SK-N-DZ (cell line): ENCODE data around the gene RBM8A.
"Not testable (repeated sequence)": the region's sequence is repeated elsewhere in the genome, so short reads cannot be mapped to it uniquely, and the experiment has no call there.

Experiments
- DNase-seq: peaks from one replicate; pipeline ENCODE4 v3.0.0-alpha.2; 2015; ENCODE audit warnings: low spot score

The RBM8A gene

DNA sequence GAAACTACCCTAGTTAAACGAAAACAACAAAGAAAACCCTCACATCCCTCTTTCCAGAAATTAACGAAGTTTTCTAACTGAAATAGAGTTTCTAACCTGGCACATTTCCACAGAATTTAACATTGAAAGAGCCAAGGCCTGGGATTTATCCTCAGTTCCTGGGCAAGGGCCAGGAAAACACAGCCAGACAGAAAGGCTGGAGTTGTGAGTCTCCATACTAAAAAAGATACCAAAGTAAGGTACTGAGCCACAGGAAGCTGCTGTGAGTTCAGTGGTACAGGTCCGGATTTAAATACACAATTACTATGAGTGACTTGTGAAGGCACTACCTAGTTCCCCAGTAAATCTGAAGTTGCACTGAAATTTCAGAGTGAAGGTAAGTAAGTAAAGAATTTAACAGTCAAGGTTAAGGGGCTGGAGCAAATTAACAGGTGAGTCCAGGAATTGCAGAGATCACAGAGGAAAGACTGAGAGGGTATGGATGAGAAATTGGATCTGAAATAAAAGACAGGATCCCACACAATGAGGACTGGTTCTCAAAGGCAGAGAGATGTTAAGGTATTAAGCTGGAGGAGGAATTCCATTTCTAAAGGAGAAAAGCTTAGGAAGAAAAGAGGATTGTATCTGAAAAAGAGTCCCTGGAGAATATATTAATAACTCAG, 29.6 kb upstream of the RBM8A start:
- DNase-seq = peak; percentile 23

DNA sequence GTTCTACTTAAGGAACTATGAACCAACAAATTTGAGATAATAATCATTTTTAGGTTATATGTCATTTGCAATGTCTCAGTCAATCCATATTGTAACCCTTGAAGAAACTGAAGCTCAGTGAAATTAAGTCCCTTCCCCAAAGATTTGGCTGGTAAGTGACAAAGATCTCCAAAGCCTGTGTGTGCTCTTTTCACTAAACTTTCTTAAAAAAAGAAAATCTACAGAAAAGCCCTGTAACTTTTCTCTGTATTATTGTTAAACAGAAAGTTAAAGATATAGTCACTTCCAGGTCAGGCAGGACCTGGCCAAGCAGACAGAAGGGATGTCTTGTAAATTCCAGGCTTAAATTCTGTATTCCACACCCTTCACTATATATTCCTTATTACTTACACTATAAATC, 29.1 kb upstream of the RBM8A start:
- no peak for DNase-seq

DNA sequence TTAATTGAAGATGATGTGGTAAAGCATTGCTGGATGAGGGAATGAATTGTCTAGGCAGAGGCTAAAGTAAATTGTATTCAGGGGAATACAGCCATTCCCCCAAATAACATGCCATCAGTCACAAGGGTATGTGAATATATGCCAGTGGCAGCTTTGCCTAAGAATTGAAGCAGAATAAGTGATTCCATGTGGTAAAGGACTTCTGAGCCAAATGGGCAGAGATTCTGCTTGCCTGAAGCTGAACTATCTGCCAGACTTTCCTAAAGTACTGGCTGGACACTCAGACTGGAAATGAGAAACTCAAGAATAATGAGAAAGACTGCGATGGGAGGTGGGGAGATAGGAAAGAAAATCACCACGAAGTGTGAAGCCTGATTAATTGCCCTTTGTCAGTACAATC, 28.2 kb upstream of the RBM8A start:
- no peak for DNase-seq

DNA sequence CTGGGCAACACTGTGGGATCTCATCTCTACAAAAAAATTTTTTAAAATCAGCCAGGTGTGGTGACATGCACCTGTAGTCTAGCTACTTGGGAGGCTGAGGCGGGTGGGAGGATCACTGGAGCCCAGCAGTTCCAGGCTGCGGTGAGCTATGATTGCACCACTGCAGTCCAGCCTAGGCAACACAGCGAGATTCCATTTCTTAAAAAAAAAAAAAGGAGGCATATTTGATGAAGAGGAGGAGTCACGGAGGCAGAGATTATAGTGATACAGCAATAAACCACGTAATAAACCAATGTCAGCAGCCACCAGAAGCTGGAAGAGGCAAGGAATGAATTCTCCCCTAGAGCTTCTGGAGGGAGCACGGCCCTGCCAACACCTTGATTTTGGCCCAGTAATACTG, 26.6 kb upstream of the RBM8A start:
- no peak for DNase-seq

DNA sequence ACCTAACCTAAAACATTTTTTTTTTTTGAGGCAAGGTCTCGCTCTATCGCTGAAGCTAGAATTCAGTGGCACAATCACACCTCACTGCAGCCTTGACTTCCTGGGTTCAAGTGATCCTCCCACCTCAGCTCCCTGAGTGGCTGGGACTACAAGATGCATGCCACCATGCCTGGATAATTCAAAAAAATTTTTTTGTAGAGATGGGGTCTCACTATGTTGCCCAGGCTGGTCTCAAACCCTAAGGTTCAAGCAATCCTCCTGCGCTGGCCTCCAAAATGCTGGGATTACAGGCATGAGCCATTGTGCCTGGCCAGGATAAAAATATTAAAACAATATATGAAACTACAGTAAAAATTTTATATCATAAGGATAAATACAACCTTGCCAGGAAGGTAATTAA, 25.6 kb upstream of the RBM8A start:
- DNase-seq = no peak

DNA sequence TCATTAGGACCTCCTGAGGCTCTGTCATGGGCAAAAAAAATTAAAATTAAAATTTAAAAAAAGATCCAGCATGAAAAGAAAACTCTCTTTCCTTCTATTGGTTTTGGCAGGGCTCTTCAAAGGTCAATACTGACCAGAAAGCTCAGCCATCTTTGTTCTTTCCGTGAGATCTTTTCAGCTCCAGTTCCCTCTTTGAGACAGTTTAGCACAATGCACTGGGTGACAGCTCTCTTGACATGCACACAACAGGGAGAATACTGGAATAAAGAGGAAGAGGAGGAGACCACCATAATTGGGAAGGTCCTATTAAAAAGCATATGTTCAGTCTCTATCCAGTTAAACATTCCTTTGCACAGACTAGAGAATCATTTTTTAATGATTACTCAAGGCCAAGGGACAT, 24.2 kb upstream of the RBM8A start:
- no peak for DNase-seq

DNA sequence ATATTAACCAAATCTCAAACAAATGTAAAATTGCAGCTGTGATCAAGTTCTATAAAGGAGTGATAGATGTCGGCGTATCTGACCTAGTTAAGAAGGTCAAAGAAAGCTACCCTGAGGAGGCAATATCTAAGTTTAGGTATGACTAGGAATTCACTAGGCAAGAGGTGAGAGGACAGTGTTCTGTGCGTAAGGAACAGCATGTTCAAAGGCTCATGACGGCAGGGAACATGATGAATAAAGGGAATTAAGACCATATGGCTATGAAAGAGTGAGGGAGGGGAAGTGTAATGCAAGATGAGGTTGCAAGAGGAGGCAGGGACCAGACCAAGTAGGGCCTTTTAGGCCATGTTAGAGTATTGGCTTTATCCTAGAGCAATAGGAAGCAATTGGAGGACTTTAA, 21.9 kb upstream of the RBM8A start:
- DNase-seq = no peak

DNA sequence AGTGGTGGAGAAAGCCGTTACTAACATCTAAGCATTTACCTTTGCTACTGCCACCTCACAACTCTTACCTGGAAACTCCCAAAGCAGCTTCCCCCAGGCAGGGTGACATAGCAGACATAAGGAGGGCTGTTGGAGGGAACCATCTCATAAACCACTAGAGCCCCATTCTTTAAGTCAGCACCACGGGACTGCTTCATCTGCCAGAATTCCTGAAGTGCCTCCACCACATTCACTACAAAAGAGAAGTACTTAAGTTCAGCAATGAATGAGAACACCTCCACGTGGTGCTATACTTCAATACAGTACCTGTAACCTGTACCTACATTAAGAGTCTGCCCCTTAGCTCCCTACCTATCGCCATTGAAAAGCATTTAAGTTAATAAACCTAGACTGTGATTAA, 20.3 kb upstream of the RBM8A start:
- no peak for DNase-seq

DNA sequence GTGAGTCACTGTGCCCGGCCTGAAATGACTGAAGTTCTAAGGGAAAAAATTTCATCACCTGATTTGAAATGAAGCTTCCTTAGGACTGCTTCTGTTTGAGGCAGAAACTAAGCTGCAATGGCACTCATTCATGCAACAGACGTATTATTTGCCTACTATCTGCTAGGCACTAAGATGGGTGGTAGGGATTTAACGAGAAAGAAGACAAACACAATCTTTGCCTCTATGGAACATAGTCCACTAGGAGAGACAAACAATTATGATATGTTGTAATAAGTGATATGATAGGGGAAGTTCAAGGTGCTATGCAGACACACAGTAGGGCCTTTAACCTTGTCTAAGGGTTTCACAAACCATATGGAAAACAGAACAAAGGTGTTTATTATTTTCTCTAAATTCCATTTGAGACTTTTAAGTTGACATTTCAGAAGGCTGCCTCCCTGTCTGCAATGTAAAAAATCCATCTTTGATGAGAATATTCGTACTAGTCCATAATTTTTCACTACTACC, 19.2 kb upstream of the RBM8A start:
- DNase-seq = no peak

DNA sequence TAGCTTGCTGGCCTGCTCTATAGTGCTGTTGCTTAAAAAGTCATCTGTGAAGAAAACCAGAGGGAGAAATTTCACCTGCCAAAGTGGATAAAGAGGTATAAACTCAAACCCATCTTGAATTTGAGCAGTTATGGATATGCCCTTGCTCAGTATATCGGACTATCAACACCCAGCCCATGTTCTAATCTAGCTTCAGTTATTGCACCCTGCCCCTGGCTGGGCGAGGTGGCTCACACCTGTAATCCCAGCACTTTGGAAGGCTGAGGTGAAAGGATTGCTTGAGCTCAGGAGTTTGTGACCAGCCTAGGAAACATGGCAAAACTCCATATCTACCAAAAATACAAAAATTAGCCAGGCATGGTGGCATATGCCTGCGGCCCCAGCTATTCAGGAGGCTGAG, 17.2 kb upstream of the RBM8A start:
- no peak for DNase-seq

DNA sequence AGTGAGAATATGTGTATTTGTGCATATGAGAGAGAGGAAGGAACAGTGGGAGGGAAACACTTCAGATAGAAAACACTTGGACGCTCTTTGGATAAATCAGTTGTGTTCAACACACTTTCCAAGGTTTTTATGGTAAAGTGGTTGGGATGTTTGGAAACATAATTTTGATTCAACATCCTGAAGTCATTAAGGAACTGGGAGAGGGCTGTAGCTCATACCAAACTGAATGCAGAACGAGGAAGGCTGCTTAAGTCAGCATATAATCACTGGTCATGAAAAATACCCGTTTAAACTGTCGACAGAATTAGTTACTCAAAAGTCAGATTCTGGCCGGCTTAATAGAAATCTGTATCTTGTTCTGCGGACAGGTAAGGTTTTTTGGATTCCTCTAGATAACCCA, 15.6 kb upstream of the RBM8A start:
- DNase-seq = no peak

DNA sequence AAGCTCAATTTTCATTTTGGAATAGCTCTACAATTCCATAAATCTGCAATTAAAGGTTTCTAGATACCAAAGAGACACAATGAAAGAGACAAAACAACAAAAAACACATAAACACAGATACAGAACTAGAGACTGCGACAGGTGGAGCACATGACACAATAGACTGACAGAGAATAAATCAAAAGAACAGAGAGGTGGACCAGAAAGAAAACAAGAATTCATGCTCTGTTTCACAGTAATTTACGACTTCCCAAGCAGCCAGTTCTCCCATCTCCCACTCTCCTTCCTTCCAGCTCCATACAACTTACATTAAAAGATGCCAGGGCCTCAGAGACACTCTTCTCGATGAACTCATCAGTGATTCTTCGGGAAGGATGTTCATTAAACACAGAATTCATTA, 15.1 kb upstream of the RBM8A start:
- DNase-seq = no peak

DNA sequence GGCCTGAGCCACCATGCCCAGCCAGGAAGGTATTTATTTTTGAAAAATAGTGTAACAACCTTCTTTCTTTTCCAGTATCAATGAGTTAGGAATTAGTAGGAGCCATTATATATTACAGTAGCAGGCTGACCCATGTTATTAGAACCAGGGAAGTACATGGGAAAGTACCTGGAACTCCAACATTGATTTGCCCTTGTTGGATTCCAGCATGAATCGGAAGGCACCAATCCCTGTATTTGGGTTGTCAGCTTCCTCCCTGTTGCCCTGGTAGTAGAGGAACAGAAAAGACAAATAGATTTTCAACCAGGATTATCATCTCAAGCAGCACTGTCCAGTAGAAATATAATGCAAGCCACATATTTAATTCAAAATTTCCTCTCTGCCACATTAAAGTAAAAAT, 10.2 kb upstream of the RBM8A start:
- DNase-seq = no peak

DNA sequence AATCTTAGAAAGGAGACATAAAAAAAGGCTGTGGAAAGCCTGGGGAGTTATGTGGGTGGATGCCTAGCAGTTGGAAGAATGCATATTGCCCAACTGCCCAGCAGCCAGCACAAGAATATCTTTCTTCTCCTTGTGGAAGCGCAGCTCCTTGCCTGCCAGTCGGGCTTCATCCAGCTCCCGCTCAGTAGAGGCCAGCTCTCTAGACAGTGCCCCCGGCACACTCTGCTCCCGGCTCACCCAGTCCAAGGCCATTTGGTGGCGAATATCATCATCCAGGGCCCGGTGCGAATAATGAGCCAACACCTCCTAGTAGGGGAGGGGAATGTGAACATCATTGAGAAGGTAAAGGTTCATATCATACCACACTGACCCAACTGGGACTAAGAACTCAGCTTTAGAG, 9.0 kb upstream of the RBM8A start:
- no peak for DNase-seq

DNA sequence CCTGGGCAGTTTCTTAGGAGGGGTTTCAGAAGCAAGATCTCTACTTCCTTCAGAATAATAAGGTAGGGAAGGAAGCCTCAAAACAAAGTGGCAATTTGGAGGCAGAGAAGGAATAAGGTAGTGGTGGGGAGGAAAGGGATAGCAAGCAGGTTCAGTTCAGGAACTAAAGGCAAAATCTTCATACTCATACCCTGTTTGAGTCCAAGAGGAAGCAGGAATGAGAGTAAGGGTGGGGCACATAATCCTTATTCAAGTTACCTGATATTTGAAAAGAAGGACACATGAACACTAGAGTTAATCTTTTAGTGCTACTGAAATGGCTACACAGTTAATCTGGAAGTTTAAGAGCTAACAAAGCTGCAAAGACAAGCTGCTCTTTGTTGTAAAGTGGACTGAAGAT, 8.4 kb upstream of the RBM8A start:
- no peak for DNase-seq

DNA sequence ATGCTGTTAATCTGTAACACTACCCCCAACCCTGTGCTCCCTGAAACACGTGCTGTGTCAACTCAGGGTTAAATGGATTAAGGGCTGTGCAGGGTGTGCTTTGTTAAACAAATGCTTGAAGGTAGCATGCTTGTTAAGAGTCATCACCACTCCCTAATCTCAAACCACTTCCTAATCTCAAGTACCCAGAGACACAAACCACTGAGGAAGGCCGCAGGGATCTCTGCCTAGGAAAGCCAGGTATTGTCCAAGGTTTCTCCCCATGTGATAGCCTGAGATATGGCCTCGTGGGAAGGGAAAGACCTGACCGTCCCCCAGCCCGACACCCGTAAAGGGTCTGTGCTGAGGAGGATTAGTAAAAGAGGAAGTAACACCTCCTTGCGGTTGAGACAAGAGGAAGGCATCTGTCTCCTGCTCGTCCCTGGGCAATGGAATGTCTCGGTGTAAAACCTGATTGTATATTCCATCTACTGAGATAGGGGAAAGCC, 5.3 kb upstream of the RBM8A start:
- DNase-seq = not testable (repeated sequence)

DNA sequence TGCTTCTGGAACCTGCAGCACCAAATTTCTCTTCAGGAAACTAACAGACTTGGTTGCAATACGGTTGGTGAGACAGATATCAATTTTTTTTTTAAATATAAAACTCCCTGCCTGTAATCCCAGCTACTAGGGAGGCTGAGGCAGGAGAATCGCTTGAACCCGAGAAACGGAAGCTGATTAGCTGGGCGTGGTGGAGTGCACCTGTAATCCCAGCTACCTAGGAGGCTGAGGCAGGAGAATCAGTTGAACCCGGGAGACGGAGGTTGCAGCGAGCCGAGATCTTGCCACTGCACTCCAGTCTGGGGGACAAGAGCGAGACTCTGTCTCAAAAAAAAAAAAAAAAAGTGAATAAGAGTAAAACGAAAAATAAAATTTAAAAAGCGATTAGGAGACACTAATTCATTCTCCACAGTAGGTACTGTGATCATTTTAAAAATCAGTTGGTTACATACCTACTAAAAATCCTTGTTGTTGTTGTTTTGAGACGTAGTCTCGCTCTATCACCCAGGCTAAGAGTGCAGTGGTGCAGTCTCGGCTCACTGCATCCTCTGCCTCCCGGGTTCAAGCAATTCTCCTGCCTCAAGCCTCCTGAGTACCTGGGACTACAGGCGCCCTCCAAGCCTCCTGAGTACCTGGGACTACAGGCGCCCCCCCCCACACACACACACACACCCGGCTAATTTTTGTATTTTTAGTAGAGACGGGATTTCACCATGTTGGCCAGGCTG, 796 bp upstream of the RBM8A start:
- DNase-seq = no peak

DNA sequence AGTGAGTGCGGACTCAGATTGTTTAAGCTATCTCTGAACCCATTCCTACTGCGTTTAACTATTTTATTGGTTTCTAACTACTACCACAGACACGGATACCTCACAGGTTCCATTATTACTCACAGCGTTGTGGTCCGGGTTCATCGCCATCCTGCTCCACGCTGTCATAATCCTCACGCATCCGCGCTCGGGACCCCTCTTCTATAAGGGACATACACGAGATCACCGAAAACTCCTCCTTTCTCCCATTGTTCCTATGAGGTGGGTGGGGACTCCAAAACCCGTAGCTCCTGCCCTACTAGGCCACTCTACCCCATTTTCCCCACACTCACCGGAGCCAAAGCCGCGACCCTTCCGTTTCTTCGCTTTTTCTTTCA, 610 bp downstream of the RBM8A start:
- DNase-seq = no peak

DNA sequence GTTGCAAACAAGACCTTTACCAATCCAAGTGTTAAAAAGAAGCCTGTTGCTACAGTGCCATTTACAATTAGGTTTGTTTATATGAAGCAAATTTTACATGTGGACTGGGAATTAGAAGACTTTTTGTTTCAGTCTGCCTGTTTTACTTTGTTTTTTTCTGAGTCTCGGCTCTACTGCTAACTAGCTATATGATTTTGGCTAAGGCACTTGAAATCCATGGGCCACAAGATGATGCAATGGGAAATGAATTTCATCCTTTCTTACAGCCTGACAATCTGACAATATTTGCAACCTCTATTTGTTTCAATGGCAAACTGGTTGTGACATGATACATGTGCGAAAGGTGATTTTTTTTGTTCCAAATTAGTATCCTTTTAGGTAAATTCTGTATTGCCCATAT, 5.0 kb downstream of the RBM8A start:
- no peak for DNase-seq

DNA sequence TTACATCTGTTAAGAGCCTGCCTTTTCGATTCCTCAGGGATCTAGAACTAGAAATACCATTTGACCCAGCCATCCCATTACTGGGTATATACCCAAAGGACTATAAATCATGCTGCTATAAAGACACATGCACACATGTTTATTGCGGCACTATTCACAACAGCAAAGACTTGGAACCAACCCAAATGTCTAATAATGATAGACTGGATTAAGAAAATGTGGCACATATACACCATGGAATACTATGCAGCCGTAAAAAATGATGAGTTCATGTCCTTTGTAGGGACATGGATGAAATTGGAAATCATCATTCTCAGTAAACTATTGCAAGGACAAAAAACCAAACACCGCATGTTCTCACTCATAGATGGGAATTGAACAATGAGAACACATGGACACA, 7.0 kb downstream of the RBM8A start:
- DNase-seq = not testable (repeated sequence)

DNA sequence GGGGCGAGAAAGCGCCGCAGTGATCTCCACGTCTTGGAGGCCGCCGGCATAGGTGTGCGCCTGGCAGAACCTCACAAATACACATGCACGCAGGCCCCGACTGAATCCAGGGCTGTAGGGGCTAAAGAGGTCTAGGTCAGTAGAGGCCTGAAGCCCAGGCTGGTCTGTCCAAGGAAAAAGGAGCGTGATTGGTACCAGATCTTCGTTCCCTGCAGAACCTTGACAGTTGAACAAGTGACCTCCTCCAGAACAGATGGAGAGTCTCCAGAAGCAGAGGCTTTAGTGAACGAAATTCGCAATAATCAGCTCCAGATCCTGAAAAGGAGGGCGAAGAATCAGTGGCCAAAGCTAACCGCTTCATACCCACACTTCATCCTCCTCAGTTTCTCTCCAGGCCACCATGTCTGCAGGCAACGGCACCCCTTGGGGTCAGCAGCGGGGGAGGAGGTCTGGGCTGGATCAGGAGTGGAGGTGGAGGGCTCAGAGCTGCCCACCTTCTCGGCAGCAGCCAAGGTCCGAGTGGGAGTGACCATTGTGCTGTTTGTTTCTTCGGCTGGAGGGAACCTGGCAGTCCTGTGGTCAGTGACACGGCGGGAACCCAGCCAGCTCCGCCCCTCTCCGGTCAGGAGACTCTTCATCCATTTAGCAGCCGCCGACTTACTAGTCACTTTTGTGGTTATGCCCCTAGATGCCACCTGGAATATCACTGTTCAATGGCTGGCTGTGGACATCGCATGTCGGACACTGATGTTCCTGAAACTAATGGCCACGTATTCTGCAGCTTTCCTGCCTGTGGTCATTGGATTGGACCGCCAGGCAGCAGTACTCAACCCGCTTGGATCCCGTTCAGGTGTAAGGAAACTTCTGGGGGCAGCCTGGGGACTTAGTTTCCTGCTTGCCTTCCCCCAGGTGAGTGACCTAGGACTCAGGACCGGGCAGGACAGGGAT, 8.0 kb downstream of the RBM8A start:
- peak; percentile 37 for DNase-seq
